Stomach smooth muscle (tissue), 2 donors: Measurements from ENCODE around the gene PRXL2B.

Source experiments
- H3K27ac ChIP-seq: one replicate; pipeline ENCODE4 v1.7.0; 2013; ENCODE audit warnings: mild to moderate bottlenecking, low read length, inconsistent platforms
- H3K27me3 ChIP-seq, 2 donors: one replicate each; pipeline ENCODE4 v1.7.0; 2013; ENCODE audit warnings: low read length in 2 of 2; ENCODE audit not compliant: insufficient read depth in 2 of 2, control insufficient read depth in 1 of 2
- H3K36me3 ChIP-seq, 2 donors: one replicate each; pipeline ENCODE4 v1.7.0; 2013; ENCODE audit warnings: low read length in 2 of 2; ENCODE audit not compliant: control insufficient read depth in 2 of 2, insufficient read depth in 2 of 2
- H3K4me1 ChIP-seq: one replicate; pipeline ENCODE4 v1.7.0; 2013; ENCODE audit warnings: low read length; ENCODE audit not compliant: control insufficient read depth, insufficient read depth
- H3K4me3 ChIP-seq, 2 donors: one replicate each; pipeline ENCODE4 v1.7.0; 2013; ENCODE audit warnings: low read length in 2 of 2
- H3K9ac ChIP-seq, 2 donors: one replicate each; pipeline ENCODE4 v1.7.0; 2013; ENCODE audit warnings: low read length in 2 of 2, mild to moderate bottlenecking in 1 of 2
- H3K9me3 ChIP-seq, 2 donors: one replicate each; pipeline ENCODE4 v1.7.0; 2013; ENCODE audit warnings: low read length in 2 of 2; ENCODE audit not compliant: control insufficient read depth in 2 of 2
- donor health status: healthy.
- donor health status: Pancreatic carcinoma.

Gene PRXL2B

GRCh38 chr1:2595261-2595811 lies 8.8 kb downstream of the PRXL2B start:
- H3K27me3 ChIP-seq = peaks cover 3 to 8% of the 10 kb centered on the region in 2 donors
- no peak overlapping the region for H3K4me3 ChIP-seq
- H3K27ac ChIP-seq = no peak overlapping the region
- H3K36me3 ChIP-seq = no peaks in the 10 kb centered on the region
- H3K9me3 ChIP-seq = peaks cover 0 to 11% of the 10 kb centered on the region in 2 donors
- H3K4me1 ChIP-seq = no peaks in the 10 kb centered on the region
- no peak overlapping the region for H3K9ac ChIP-seq

GRCh38 chr1:2595812-2596529 lies 9.4 kb downstream of the PRXL2B start:
- Histone ChIP-seq H3K9ac (no peak overlapping the region), H3K27ac (no peak overlapping the region), H3K36me3 (no peaks in the 10 kb centered on the region), H3K4me1 (no peaks in the 10 kb centered on the region), H3K9me3 (peaks cover 0 to 11% of the 10 kb centered on the region in 2 donors), H3K27me3 (peaks cover 3 to 8% of the 10 kb centered on the region in 2 donors), H3K4me3 (no peak overlapping the region)

- Histone ChIP-seq H3K36me3 (no peaks in the 10 kb centered on the region), H3K9ac (no peak overlapping the region), H3K4me1 (no peaks in the 10 kb centered on the region), H3K4me3 (no peak overlapping the region), H3K27ac (no peak overlapping the region), H3K27me3 (peaks cover 3 to 8% of the 10 kb centered on the region in 2 donors), H3K9me3 (peaks cover 0 to 11% of the 10 kb centered on the region in 2 donors)
These were observed 10.2 kb downstream of the PRXL2B start for GRCh38 chr1:2596530-2597333.

- Histone ChIP-seq H3K4me3 (no peak overlapping the region), H3K9me3 (peaks cover 0 to 15% of the 10 kb centered on the region in 2 donors), H3K9ac (no peak overlapping the region), H3K27me3 (peaks cover 2 to 8% of the 10 kb centered on the region in 2 donors), H3K36me3 (no peaks in the 10 kb centered on the region), H3K27ac (no peak overlapping the region), H3K4me1 (no peaks in the 10 kb centered on the region)
These were observed 11.1 kb downstream of the PRXL2B start for GRCh38 chr1:2597441-2598328.

GRCh38 chr1:2598329-2598931 lies 11.9 kb downstream of the PRXL2B start:
- no peaks in the 10 kb centered on the region for H3K4me1 ChIP-seq
- H3K9ac ChIP-seq = no peak overlapping the region
- H3K9me3 ChIP-seq = peaks cover 0 to 15% of the 10 kb centered on the region in 2 donors
- no peak overlapping the region for H3K4me3 ChIP-seq
- no peaks in the 10 kb centered on the region for H3K36me3 ChIP-seq
- peaks cover 0 to 2% of the 10 kb centered on the region in 2 donors for H3K27me3 ChIP-seq
- no peak overlapping the region for H3K27ac ChIP-seq

GRCh38 chr1:2601721-2602303 lies 15.2 kb downstream of the PRXL2B start:
- Histone ChIP-seq H3K36me3 (no peaks in the 10 kb centered on the region), H3K9me3 (peaks cover 0 to 15% of the 10 kb centered on the region in 2 donors), H3K4me1 (no peaks in the 10 kb centered on the region), H3K27ac (no peak overlapping the region), H3K27me3 (peaks cover 0 to 2% of the 10 kb centered on the region in 2 donors), H3K9ac (no peak overlapping the region), H3K4me3 (no peak overlapping the region)

- Histone ChIP-seq H3K9me3 (peaks cover 0 to 15% of the 10 kb centered on the region in 2 donors), H3K27ac (no peak overlapping the region), H3K36me3 (no peaks in the 10 kb centered on the region), H3K4me1 (no peaks in the 10 kb centered on the region), H3K4me3 (no peak overlapping the region), H3K9ac (no peak overlapping the region), H3K27me3 (peaks cover 0 to 2% of the 10 kb centered on the region in 2 donors)
These were observed 15.8 kb downstream of the PRXL2B start for GRCh38 chr1:2602311-2602835.

GRCh38 chr1:2602866-2603520 lies 16.4 kb downstream of the PRXL2B start:
- peaks cover 0 to 14% of the 10 kb centered on the region in 2 donors for H3K9me3 ChIP-seq
- peaks cover 0 to 2% of the 10 kb centered on the region in 2 donors for H3K27me3 ChIP-seq
- no peaks in the 10 kb centered on the region for H3K4me1 ChIP-seq
- H3K4me3 ChIP-seq = no peak overlapping the region
- H3K27ac ChIP-seq = no peak overlapping the region
- H3K9ac ChIP-seq = no peak overlapping the region
- H3K36me3 ChIP-seq = no peaks in the 10 kb centered on the region

- Histone ChIP-seq H3K9ac (no peak overlapping the region), H3K4me1 (no peaks in the 10 kb centered on the region), H3K36me3 (no peaks in the 10 kb centered on the region), H3K4me3 (no peak overlapping the region), H3K27ac (no peak overlapping the region), H3K9me3 (peaks cover 0 to 7% of the 10 kb centered on the region in 2 donors), H3K27me3 (peaks cover 0 to 2% of the 10 kb centered on the region in 2 donors)
These were observed 17.1 kb downstream of the PRXL2B start for GRCh38 chr1:2603521-2604155.
